ENCODE data around the gene TRIM63.
A peak's percentile ranks its signal among the peaks of the same experiment; 100 is the strongest.

TRIM63 gene

GRCh38 chr1:26031196-26031595 is 36.2 kb downstream of the TRIM63 start:
- no peak for TF ChIP-seq TEAD4 (IDR thresholded peaks at IDR 0.05)
- no peak for TF ChIP-seq USF1 (IDR thresholded peaks at IDR 0.05)
- TF ChIP-seq ZBTB7A (IDR thresholded peaks at IDR 0.05; ENCODE audit: low read depth): no peak
- no peak for TF ChIP-seq TCF12 (IDR thresholded peaks at IDR 0.05; ENCODE audit: low read depth)
- TF ChIP-seq MAX (IDR thresholded peaks at IDR 0.05): no peak
- no peak for TF ChIP-seq FOXM1 (IDR thresholded peaks at IDR 0.05; ENCODE audit: borderline replicate concordance, low read depth)
- TF ChIP-seq EGR1 (IDR thresholded peaks at IDR 0.05): no peak
- no peak for TF ChIP-seq EP300 (IDR thresholded peaks at IDR 0.05; ENCODE audit: borderline replicate concordance)

- TF ChIP-seq FOXM1 (IDR thresholded peaks at IDR 0.05; ENCODE audit: borderline replicate concordance, low read depth) (no peak), RAD21 (IDR thresholded peaks at IDR 0.05; ENCODE audit: low read depth) (peak; percentile 38)
Measured at GRCh38 chr1:26029864-26030481, 37.5 kb downstream of the TRIM63 start.

- TF ChIP-seq FOXM1 (IDR thresholded peaks at IDR 0.05; ENCODE audit: borderline replicate concordance, low read depth) (no peak), NFIC (IDR thresholded peaks at IDR 0.05) (no peak), CEBPB (IDR thresholded peaks at IDR 0.05) (no peak)
Measured at GRCh38 chr1:26029054-26029863, 38.2 kb downstream of the TRIM63 start.

GRCh38 chr1:26028490-26028980 is 38.9 kb downstream of the TRIM63 start:
- TF ChIP-seq EP300 (IDR thresholded peaks at IDR 0.05; ENCODE audit: borderline replicate concordance): no peak
- TF ChIP-seq USF1 (IDR thresholded peaks at IDR 0.05): no peak
- no peak for TF ChIP-seq CEBPB (IDR thresholded peaks at IDR 0.05)
- no peak for TF ChIP-seq CREB1 (IDR thresholded peaks at IDR 0.05; ENCODE audit: low read depth)
- no peak for TF ChIP-seq FOXM1 (IDR thresholded peaks at IDR 0.05; ENCODE audit: borderline replicate concordance, low read depth)
- no peak for TF ChIP-seq TAF1 (IDR thresholded peaks at IDR 0.05; ENCODE audit: low read depth)
- TF ChIP-seq NFIC (IDR thresholded peaks at IDR 0.05): no peak
- no peak for TF ChIP-seq RAD21 (IDR thresholded peaks at IDR 0.05; ENCODE audit: low read depth)
- TF ChIP-seq EGR1 (IDR thresholded peaks at IDR 0.05): no peak
- no peak for TF ChIP-seq ZBTB7A (IDR thresholded peaks at IDR 0.05; ENCODE audit: low read depth)
- no peak for TF ChIP-seq YY1 (IDR thresholded peaks at IDR 0.05; ENCODE audit: low read depth)
- no peak for TF ChIP-seq MAX (IDR thresholded peaks at IDR 0.05)
- no peak for TF ChIP-seq TEAD4 (IDR thresholded peaks at IDR 0.05)
- TF ChIP-seq REST (IDR thresholded peaks at IDR 0.05; ENCODE audit: low read depth): no peak
- no peak for TF ChIP-seq TCF12 (IDR thresholded peaks at IDR 0.05; ENCODE audit: low read depth)

GRCh38 chr1:26027716-26028489 is 39.5 kb downstream of the TRIM63 start:
- no peak for TF ChIP-seq RAD21 (IDR thresholded peaks at IDR 0.05; ENCODE audit: low read depth)
- TF ChIP-seq FOXM1 (IDR thresholded peaks at IDR 0.05; ENCODE audit: borderline replicate concordance, low read depth): no peak
- TF ChIP-seq YY1 (IDR thresholded peaks at IDR 0.05; ENCODE audit: low read depth): no peak
- TF ChIP-seq TEAD4 (IDR thresholded peaks at IDR 0.05): no peak
- TF ChIP-seq EGR1 (IDR thresholded peaks at IDR 0.05): no peak
- TF ChIP-seq USF1 (IDR thresholded peaks at IDR 0.05): no peak
- TF ChIP-seq ZBTB7A (IDR thresholded peaks at IDR 0.05; ENCODE audit: low read depth): no peak
- TF ChIP-seq CREB1 (IDR thresholded peaks at IDR 0.05; ENCODE audit: low read depth): no peak
- no peak for TF ChIP-seq TCF12 (IDR thresholded peaks at IDR 0.05; ENCODE audit: low read depth)
- no peak for TF ChIP-seq MAX (IDR thresholded peaks at IDR 0.05)
- no peak for TF ChIP-seq TAF1 (IDR thresholded peaks at IDR 0.05; ENCODE audit: low read depth)
- TF ChIP-seq CEBPB (IDR thresholded peaks at IDR 0.05): no peak
- TF ChIP-seq REST (IDR thresholded peaks at IDR 0.05; ENCODE audit: low read depth): no peak
- TF ChIP-seq EP300 (IDR thresholded peaks at IDR 0.05; ENCODE audit: borderline replicate concordance): no peak
- no peak for TF ChIP-seq NFIC (IDR thresholded peaks at IDR 0.05)
